HepG2 (cell line): ENCODE measurements around the gene LOXL3. TPM values are rescaled to one million over a fixed set of nuclear protein-coding genes. Genes with fewer than 3 reads are reported as not detected.
A peak's percentile ranks its signal among the peaks of the same experiment; 100 is the strongest.

Experiments
- BRD4 ChIP-seq: sonication (generic); formaldehyde crosslinking; IDR thresholded peaks from 2 replicates; pipeline ENCODE4 v1.4.0; 2020; ENCODE audit warnings: missing genetic modification reagents
- CAMTA2 ChIP-seq: sonication (generic); formaldehyde crosslinking; IDR thresholded peaks from 2 replicates; pipeline ENCODE4 v1.4.0; 2020; ENCODE audit warnings: mild to moderate bottlenecking, missing genetic modification reagents, borderline replicate concordance
- CREBL2 ChIP-seq: sonication (generic); formaldehyde crosslinking; IDR thresholded peaks from 2 replicates; pipeline ENCODE4 v1.8.1; 2023; ENCODE audit warnings: missing genetic modification reagents, mild to moderate bottlenecking, borderline replicate concordance
- EED ChIP-seq: sonication (generic); formaldehyde crosslinking; IDR thresholded peaks from 2 replicates; pipeline ENCODE4 v1.5.0; 2020; ENCODE audit warnings: mild to moderate bottlenecking, missing genetic modification reagents
- HOXA5 ChIP-seq: sonication (generic); formaldehyde crosslinking; IDR thresholded peaks from 2 replicates; pipeline ENCODE4 v1.4.0; 2020; ENCODE audit warnings: missing genetic modification reagents
- NR2F1 ChIP-seq, 2 experiments: fragments of 450-650 bp in 1 of 2; formaldehyde crosslinking in 1 of 2; IDR thresholded peaks; 2 replicates each; pipeline versions ENCODE4 v1.5.0 to v1.6.1; 2016 to 2020; ENCODE audit warnings: mild to moderate bottlenecking in 1 of 2, missing compliant biosample characterization in 1 of 2, missing genetic modification reagents in 1 of 2, moderate library complexity in 1 of 2
- PITX1 ChIP-seq: sonication (generic); formaldehyde crosslinking; IDR thresholded peaks from 2 replicates; pipeline ENCODE4 v1.5.1; 2020; ENCODE audit warnings: mild to moderate bottlenecking, missing genetic modification reagents
- REXO4 ChIP-seq: sonication (generic); formaldehyde crosslinking; IDR thresholded peaks from 2 replicates; pipeline ENCODE4 v1.8.0; 2022; ENCODE audit warnings: missing genetic modification reagents, mild to moderate bottlenecking, borderline replicate concordance
- RFX3 ChIP-seq: IDR thresholded peaks from 2 replicates; pipeline ENCODE4 v1.6.1; 2016; ENCODE audit warnings: missing biosample characterization, missing genetic modification reagents
- SOX5 ChIP-seq: IDR thresholded peaks from 2 replicates; pipeline ENCODE4 v1.6.1; 2016; ENCODE audit warnings: borderline replicate concordance
- ZBTB39 ChIP-seq: sonication (generic); formaldehyde crosslinking; IDR thresholded peaks from 2 replicates; pipeline ENCODE4 v1.5.0; 2020; ENCODE audit warnings: missing genetic modification reagents
- ZC3H4 ChIP-seq: sonication (generic); formaldehyde crosslinking; IDR thresholded peaks from 2 replicates; pipeline ENCODE4 v1.4.0; 2020; ENCODE audit warnings: missing genetic modification reagents, borderline replicate concordance
- ZNF142 ChIP-seq: sonication (generic); formaldehyde crosslinking; IDR thresholded peaks from 2 replicates; pipeline ENCODE4 v1.4.0; 2020; ENCODE audit warnings: missing genetic modification reagents
- ZNF17 ChIP-seq: sonication (generic); formaldehyde crosslinking; IDR thresholded peaks from 2 replicates; pipeline ENCODE4 v1.5.0; 2020; ENCODE audit warnings: mild to moderate bottlenecking, missing genetic modification reagents
- ZNF282 ChIP-seq: fragments of 450-650 bp; IDR thresholded peaks from 2 replicates; pipeline ENCODE4 v1.6.1; 2018; ENCODE audit not compliant: partially characterized antibody
- ZNF629 ChIP-seq: sonication (generic); formaldehyde crosslinking; conservative IDR thresholded peaks from 2 replicates; pipeline ENCODE4 v1.5.0; 2020; ENCODE audit warnings: missing genetic modification reagents
- ZNF674 ChIP-seq: sonication (generic); formaldehyde crosslinking; IDR thresholded peaks from 2 replicates; pipeline ENCODE4 v1.5.0; 2020; ENCODE audit warnings: low read depth, mild to moderate bottlenecking, missing genetic modification reagents
- ZNF710 ChIP-seq: sonication (generic); formaldehyde crosslinking; IDR thresholded peaks from 2 replicates; pipeline ENCODE4 v1.5.0; 2020; ENCODE audit warnings: mild to moderate bottlenecking, missing genetic modification reagents, borderline replicate concordance
- ZNF713 ChIP-seq: sonication (generic); formaldehyde crosslinking; IDR thresholded peaks from 2 replicates; pipeline ENCODE4 v1.4.0; 2020; ENCODE audit warnings: mild to moderate bottlenecking, missing genetic modification reagents
- ZNF761 ChIP-seq: sonication (generic); formaldehyde crosslinking; conservative IDR thresholded peaks from 2 replicates; pipeline ENCODE4 v1.4.0; 2020; ENCODE audit warnings: mild to moderate bottlenecking, missing genetic modification reagents
- polyA plus RNA-seq, 8 experiments: library from polyadenylated mRNA; depleted of rRNA in 3 of 8; stranded (reverse) in 7 of 8; unstranded in 1 of 8; fragments of >200 nt; fragmentation: Illumina TruSeq in 4 of 8; extraction: Trizol in 4 of 8; gene quantifications; 2 replicates each; pipeline versions ENCODE4 v1.2.1 to v1.2.3, GENCODE V29; 2011 to 2016; ENCODE audit warnings: low read depth in 4 of 8, missing spikeins in 1 of 8, mixed read lengths in 1 of 8; ENCODE audit not compliant: insufficient read depth in 1 of 8
- total RNA-seq, 5 experiments: library from RNA; depleted of rRNA; stranded (reverse); fragments of >200 nt; fragmentation: Illumina TruSeq; extraction: Trizol; gene quantifications; 2 replicates each; pipeline ENCODE4 v1.2.3, GENCODE V29; 2016; ENCODE audit warnings: low read depth in 1 of 5

LOXL3 gene
- total and polyA plus RNA-seq, 2 of the 13 experiments (the other 11 are each of a cell fraction or from before 2014, with no cell fraction given), result 0.55 to 6.5 TPM

GRCh38 chr2:74554820-74555531, 1.2 kb upstream of the LOXL3 start (continued):
- TF ChIP-seq ZC3H4 (CRISPR knock-in tag) (no peak), EED (0 out of 2 replicates have a peak, but pooled peaks have one; percentile 4), ZBTB39 (CRISPR knock-in tag) (no peak), CAMTA2 (CRISPR knock-in tag) (no peak), ZNF710 (CRISPR knock-in tag) (no peak), SOX5 (CRISPR knock-in tag) (no peak), RFX3 (CRISPR knock-in tag) (no peak), REXO4 (CRISPR knock-in tag) (0 out of 2 replicates have a peak, but pooled peaks have one; percentile 24), CREBL2 (CRISPR knock-in tag) (no peak), ZNF713 (CRISPR knock-in tag) (0 out of 2 replicates have a peak, but pooled peaks have one; percentile 42), NR2F1 (CRISPR knock-in tag; IDR thresholded peaks at IDR 0.05) (no peak), HOXA5 (CRISPR knock-in tag) (no peak), ZNF629 (no peak), ZNF17 (CRISPR knock-in tag) (no peak), ZNF761 (no peak), BRD4 (CRISPR knock-in tag) (no peak), ZNF142 (no peak), ZNF674 (CRISPR knock-in tag) (no peak), ZNF282 (no peak), PITX1 (CRISPR knock-in tag) (0 out of 2 replicates have a peak, but pooled peaks have one; percentile 23)
